Trophoblast cell (in vitro differentiated cells and primary cell): ENCODE measurements around the gene RWDD1.

ENCODE experiments used
- DNase-seq, 2 donors: peaks; one replicate each; pipeline ENCODE4 v3.0.0-alpha.2; 2016
- H2AFZ ChIP-seq: 2 replicates; pipeline ENCODE4 v1.6.1; 2013; ENCODE audit warnings: low read length, moderate library complexity, mild to moderate bottlenecking; ENCODE audit not compliant: insufficient read depth, poor library complexity
- H2AK5ac ChIP-seq: 2 replicates; pipeline ENCODE4 v1.6.1; 2013; ENCODE audit warnings: mild to moderate bottlenecking, low read length
- H2BK120ac ChIP-seq: 2 replicates; pipeline ENCODE4 v1.6.1; 2013; ENCODE audit warnings: low read length, mild to moderate bottlenecking, moderate library complexity; ENCODE audit not compliant: insufficient read depth, poor library complexity
- H2BK12ac ChIP-seq: 2 replicates; pipeline ENCODE4 v1.6.1; 2013; ENCODE audit warnings: mild to moderate bottlenecking, low read length, moderate library complexity
- H2BK5ac ChIP-seq: 2 replicates; pipeline ENCODE4 v1.6.1; 2013; ENCODE audit warnings: low read length, low read depth, moderate library complexity, mild to moderate bottlenecking; ENCODE audit not compliant: poor library complexity
- H3K14ac ChIP-seq: 2 replicates; pipeline ENCODE4 v1.6.1; 2013; ENCODE audit warnings: mild to moderate bottlenecking, low read length
- H3K18ac ChIP-seq: 2 replicates; pipeline ENCODE4 v1.6.1; 2013; ENCODE audit warnings: mild to moderate bottlenecking, low read length
- H3K23ac ChIP-seq: 2 replicates; pipeline ENCODE4 v1.6.1; 2013; ENCODE audit warnings: low read length
- H3K27ac ChIP-seq: 2 replicates; pipeline ENCODE4 v1.5.1; 2013; ENCODE audit warnings: low read depth, mild to moderate bottlenecking, inconsistent platforms, low read length, moderate library complexity
- H3K27me3 ChIP-seq: 2 replicates; pipeline ENCODE4 v1.6.1; 2013; ENCODE audit warnings: inconsistent platforms, mild to moderate bottlenecking, low read length, moderate library complexity; ENCODE audit not compliant: insufficient read depth
- H3K36me3 ChIP-seq, 2 experiments: 1 replicate in 1 of 2; 2 replicates in 1 of 2; pipeline ENCODE4 v1.6.1; 2013; ENCODE audit warnings: low read length in 2 of 2, mild to moderate bottlenecking in 2 of 2, moderate library complexity in 1 of 2; ENCODE audit not compliant: insufficient read depth in 2 of 2, control insufficient read depth in 1 of 2
- H3K4ac ChIP-seq: 2 replicates; pipeline ENCODE4 v1.6.1; 2013; ENCODE audit warnings: low read depth, mild to moderate bottlenecking, low read length, moderate library complexity
- H3K4me1 ChIP-seq, 2 experiments: 1 replicate in 1 of 2; 2 replicates in 1 of 2; pipeline ENCODE4 v1.6.1; 2013; ENCODE audit warnings: low read length in 2 of 2, mild to moderate bottlenecking in 2 of 2, moderate library complexity in 1 of 2; ENCODE audit not compliant: insufficient read depth in 2 of 2, control insufficient read depth in 1 of 2
- H3K4me2 ChIP-seq: 2 replicates; pipeline ENCODE4 v1.6.1; 2013; ENCODE audit warnings: inconsistent platforms, mild to moderate bottlenecking, low read length, moderate library complexity
- H3K4me3 ChIP-seq: 2 replicates; pipeline ENCODE4 v1.5.1; 2013; ENCODE audit warnings: mild to moderate bottlenecking, low read depth, low read length, inconsistent platforms
- H3K79me1 ChIP-seq: one replicate; pipeline ENCODE4 v1.6.1; 2013; ENCODE audit warnings: low read length
- H3K79me2 ChIP-seq: 2 replicates; pipeline ENCODE4 v1.6.1; 2013; ENCODE audit warnings: low read length, mild to moderate bottlenecking; ENCODE audit not compliant: control insufficient read depth, insufficient read depth, poor library complexity
- H3K9ac ChIP-seq: 2 replicates; pipeline ENCODE4 v1.6.1; 2013; ENCODE audit warnings: mild to moderate bottlenecking, low read length
- H3K9me3 ChIP-seq: 2 replicates; pipeline ENCODE4 v1.6.1; 2013; ENCODE audit warnings: low read depth, mild to moderate bottlenecking, control low read depth, inconsistent platforms, low read length; ENCODE audit not compliant: insufficient read depth
- H4K12ac ChIP-seq: 2 replicates; pipeline ENCODE4 v1.6.1; 2013; ENCODE audit warnings: low read depth, mild to moderate bottlenecking, low read length, moderate library complexity
- H4K8ac ChIP-seq: 2 replicates; pipeline ENCODE4 v1.6.1; 2013; ENCODE audit warnings: low read depth, mild to moderate bottlenecking, low read length, moderate library complexity
- H4K91ac ChIP-seq: one replicate; pipeline ENCODE4 v1.6.1; 2013; ENCODE audit warnings: low read depth, mild to moderate bottlenecking, low read length, moderate library complexity
- WGBS: extraction: QIAGEN DNeasy Blood & Tissue Kit; methylation state at CpG from one replicate; pipeline ENCODE4 v1.1.7; 2013; ENCODE audit warnings: missing lambda C conversion rate; ENCODE audit not compliant: insufficient read length, insufficient coverage; ENCODE audit errors: extremely low coverage; 5-methylcytosine and 5-hydroxymethylcytosine counted together

RWDD1 gene

DNA sequence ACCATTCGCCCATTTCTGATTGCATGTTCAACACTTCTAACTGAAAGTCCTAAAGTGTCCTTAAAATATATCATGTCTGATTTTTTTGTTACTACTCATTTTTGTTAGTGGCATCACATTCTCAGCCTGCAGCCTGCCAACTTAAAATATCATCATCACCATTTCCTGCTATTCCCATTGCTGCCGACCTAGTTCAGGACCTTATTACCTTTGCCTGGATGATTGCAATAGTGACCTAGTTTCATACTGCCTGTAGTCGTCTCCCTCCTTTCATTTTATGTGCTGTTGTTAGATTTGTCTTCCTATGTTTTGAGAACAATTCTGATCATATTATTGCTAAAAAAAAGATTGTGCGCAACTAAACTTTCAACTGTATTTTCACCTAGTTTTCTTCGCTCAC is 6.2 kb downstream of the RWDD1 start:
- peaks cover 3 to 4% of the 10 kb centered on the region in 2 experiments for H3K36me3 ChIP-seq
- no peak overlapping the region for H3K14ac ChIP-seq
- no peak overlapping the region for H2BK12ac ChIP-seq
- no peak overlapping the region for H4K12ac ChIP-seq
- H3K4me2 ChIP-seq: no peak overlapping the region
- no peak overlapping the region for H3K23ac ChIP-seq
- no peak for DNase-seq
- no peak overlapping the region for H3K18ac ChIP-seq
- H4K91ac ChIP-seq: no peak overlapping the region
- H3K79me2 ChIP-seq: peaks cover 1% of the 10 kb centered on the region
- no peak overlapping the region for H2AFZ ChIP-seq
- H2AK5ac ChIP-seq: no peak overlapping the region
- no peaks in the 10 kb centered on the region for H3K79me1 ChIP-seq
- no peaks in the 10 kb centered on the region for H3K9me3 ChIP-seq
- no peak overlapping the region for H3K4ac ChIP-seq
- no CpG with 5 or more reads among the region's 5 CpGs for WGBS
- H3K4me3 ChIP-seq: no peak overlapping the region
- H2BK5ac ChIP-seq: no peak overlapping the region
- H3K27me3 ChIP-seq: no peaks in the 10 kb centered on the region
- no peak overlapping the region for H3K9ac ChIP-seq
- H2BK120ac ChIP-seq: no peak overlapping the region
- no peak overlapping the region for H4K8ac ChIP-seq
- no peak overlapping the region for H3K27ac ChIP-seq
- H3K4me1 ChIP-seq: peaks cover 2% of the 10 kb centered on the region in 2 experiments

DNA sequence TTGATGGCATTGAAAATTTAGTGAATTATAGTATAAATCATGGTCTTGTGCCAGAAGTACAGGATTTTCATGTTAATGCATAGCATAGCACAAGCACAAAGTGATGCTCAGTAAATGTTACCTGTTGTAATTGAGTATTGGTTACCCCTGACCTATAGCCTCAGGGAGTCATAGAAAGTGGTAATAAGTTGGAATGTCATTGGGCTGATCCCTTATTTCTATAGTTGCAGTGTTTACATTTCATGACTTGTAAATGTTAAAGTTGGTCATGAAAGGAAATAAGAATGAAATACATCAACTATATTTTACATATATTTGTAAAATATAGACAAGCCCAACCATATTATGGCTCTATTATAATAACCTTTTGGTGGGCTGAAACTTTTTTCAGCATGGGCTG is 7.0 kb downstream of the RWDD1 start:
- Histone ChIP-seq H2AFZ (no peak overlapping the region), H4K91ac (no peak overlapping the region), H3K4ac (no peak overlapping the region), H3K18ac (no peak overlapping the region), H3K27me3 (no peaks in the 10 kb centered on the region), H4K8ac (no peak overlapping the region), H2BK5ac (no peak overlapping the region), H4K12ac (no peak overlapping the region), H3K79me2 (no peaks in the 10 kb centered on the region), H3K9me3 (no peaks in the 10 kb centered on the region), H3K4me3 (no peak overlapping the region), H3K79me1 (no peaks in the 10 kb centered on the region), H2AK5ac (no peak overlapping the region), H2BK120ac (no peak overlapping the region), H3K36me3 (peaks cover 3 to 7% of the 10 kb centered on the region in 2 experiments), H3K27ac (no peak overlapping the region), H3K9ac (no peak overlapping the region), H3K4me1 (no peaks in the 10 kb centered on the region), H3K4me2 (no peak overlapping the region), H3K14ac (no peak overlapping the region), H3K23ac (no peak overlapping the region), H2BK12ac (no peak overlapping the region)
- peak in 1 of 2 donors; percentile 7 for DNase-seq

DNA sequence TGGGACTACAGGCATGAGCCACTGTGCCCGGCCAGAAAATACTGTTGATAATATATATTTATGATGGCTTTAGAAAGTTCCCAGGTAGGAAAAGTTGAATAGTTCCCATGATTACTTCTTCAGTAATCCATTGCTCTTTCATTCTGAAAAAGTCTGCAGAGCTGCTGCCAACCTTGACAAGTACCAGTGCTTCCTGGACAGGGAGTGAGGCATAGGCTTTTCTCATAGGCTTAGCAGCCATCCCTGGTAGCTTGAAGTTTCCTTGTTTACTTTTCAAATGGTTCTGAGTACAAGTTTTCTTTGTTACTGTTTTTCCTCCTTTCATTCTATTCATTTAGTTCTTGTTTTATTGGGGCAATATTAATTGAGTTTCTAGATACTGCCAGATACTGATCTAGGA is 7.8 kb downstream of the RWDD1 start:
- no peak overlapping the region for H3K18ac ChIP-seq
- H3K4me1 ChIP-seq: no peaks in the 10 kb centered on the region
- H2AFZ ChIP-seq: no peak overlapping the region
- no peak for DNase-seq
- H4K12ac ChIP-seq: no peak overlapping the region
- H3K79me1 ChIP-seq: no peaks in the 10 kb centered on the region
- H3K4me3 ChIP-seq: no peak overlapping the region
- H2AK5ac ChIP-seq: no peak overlapping the region
- peaks cover 5 to 7% of the 10 kb centered on the region in 2 experiments for H3K36me3 ChIP-seq
- H4K8ac ChIP-seq: no peak overlapping the region
- no CpG with 5 or more reads among the region's 1 CpG for WGBS
- H2BK5ac ChIP-seq: no peak overlapping the region
- H2BK12ac ChIP-seq: no peak overlapping the region
- H3K9ac ChIP-seq: no peak overlapping the region
- H3K23ac ChIP-seq: no peak overlapping the region
- H3K9me3 ChIP-seq: no peaks in the 10 kb centered on the region
- no peak overlapping the region for H3K27ac ChIP-seq
- H3K27me3 ChIP-seq: no peaks in the 10 kb centered on the region
- no peak overlapping the region for H4K91ac ChIP-seq
- H3K14ac ChIP-seq: no peak overlapping the region
- H3K4me2 ChIP-seq: no peak overlapping the region
- no peak overlapping the region for H2BK120ac ChIP-seq
- H3K4ac ChIP-seq: no peak overlapping the region
- no peaks in the 10 kb centered on the region for H3K79me2 ChIP-seq

DNA sequence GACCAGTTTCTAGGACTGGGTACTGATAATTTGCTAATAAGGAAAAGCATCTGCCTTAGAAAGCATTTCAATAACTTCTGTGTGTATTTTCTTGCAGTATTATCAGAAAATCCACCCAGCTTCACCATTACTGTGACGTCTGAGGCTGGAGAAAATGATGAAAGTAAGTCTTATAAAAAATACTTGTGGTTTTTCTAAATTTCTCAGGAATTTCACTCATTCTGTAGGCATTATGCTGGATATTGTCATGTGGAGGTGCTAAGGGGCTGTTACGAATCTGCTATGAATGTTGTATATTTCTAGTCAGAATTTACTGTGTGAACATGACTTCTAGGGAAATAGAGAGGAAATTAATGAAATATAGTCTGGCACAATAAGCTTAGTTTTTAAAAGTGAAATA is 8.9 kb downstream of the RWDD1 start:
- Histone ChIP-seq H2AK5ac (no peak overlapping the region), H3K27me3 (no peaks in the 10 kb centered on the region), H3K79me1 (no peaks in the 10 kb centered on the region), H3K18ac (no peak overlapping the region), H2AFZ (no peak overlapping the region), H4K91ac (no peak overlapping the region), H3K14ac (no peak overlapping the region), H3K79me2 (no peaks in the 10 kb centered on the region), H4K8ac (no peak overlapping the region), H2BK12ac (no peak overlapping the region), H3K4me1 (no peaks in the 10 kb centered on the region), H2BK5ac (no peak overlapping the region), H3K9me3 (no peaks in the 10 kb centered on the region), H3K4me2 (no peak overlapping the region), H3K23ac (no peak overlapping the region), H2BK120ac (no peak overlapping the region), H3K27ac (no peak overlapping the region), H3K36me3 (peaks cover 2 to 3% of the 10 kb centered on the region in 2 experiments), H3K4ac (no peak overlapping the region), H4K12ac (no peak overlapping the region), H3K9ac (no peak overlapping the region), H3K4me3 (no peak overlapping the region)
- WGBS: no CpG with 5 or more reads among the region's 2 CpGs
- peak in 1 of 2 donors; percentile 56 for DNase-seq
